ENCODE data around the gene NAV2.
A peak's percentile ranks its signal among the peaks of the same experiment; 100 is the strongest.

Gene NAV2

GRCh38 chr11:19718951-19719350 is 6.3 kb downstream of the NAV2 start:
- no peak for DNase-seq

GRCh38 chr11:19719960-19720359 is 7.3 kb downstream of the NAV2 start:
- no peak for DNase-seq

DNA sequence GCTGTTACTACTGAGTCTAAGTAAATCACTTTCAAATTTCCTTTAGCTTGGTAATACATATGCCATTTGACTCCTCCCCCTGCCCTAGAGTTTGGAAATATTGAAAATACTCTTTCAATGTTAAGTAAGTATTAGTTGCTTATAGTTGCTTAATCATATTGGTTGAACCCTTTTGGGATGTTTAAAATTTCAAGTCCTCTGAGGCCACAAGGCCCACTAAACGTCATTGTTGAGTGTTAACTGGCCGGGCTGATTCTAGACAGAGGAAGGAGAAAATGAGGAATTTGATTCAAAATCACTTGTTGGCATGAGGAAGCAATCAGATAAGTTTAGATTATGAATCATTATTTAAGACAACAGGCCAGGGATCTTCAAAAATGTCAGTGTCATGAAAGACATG is 8.5 kb downstream of the NAV2 start:
- no peak for DNase-seq

DNA sequence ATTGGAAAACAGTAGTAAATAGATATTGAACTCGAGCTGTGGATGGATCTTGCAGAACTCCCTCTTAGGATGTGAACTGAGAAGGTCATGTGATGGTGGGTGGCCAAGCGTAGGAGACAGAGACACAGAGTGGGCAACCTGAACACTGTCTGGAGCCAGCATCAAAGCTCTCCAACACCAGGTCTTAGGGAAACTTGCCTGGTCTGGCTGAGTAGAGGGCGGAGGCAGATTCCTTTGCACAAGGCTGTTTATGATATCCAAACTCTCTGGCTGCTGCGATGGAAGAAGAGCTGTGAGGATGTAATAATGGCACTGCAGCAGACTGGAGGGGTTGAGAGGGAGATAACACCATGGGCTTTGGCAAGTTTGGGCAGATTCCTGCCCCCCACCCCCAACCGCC is 10.1 kb downstream of the NAV2 start:
- no peak for DNase-seq

DNA sequence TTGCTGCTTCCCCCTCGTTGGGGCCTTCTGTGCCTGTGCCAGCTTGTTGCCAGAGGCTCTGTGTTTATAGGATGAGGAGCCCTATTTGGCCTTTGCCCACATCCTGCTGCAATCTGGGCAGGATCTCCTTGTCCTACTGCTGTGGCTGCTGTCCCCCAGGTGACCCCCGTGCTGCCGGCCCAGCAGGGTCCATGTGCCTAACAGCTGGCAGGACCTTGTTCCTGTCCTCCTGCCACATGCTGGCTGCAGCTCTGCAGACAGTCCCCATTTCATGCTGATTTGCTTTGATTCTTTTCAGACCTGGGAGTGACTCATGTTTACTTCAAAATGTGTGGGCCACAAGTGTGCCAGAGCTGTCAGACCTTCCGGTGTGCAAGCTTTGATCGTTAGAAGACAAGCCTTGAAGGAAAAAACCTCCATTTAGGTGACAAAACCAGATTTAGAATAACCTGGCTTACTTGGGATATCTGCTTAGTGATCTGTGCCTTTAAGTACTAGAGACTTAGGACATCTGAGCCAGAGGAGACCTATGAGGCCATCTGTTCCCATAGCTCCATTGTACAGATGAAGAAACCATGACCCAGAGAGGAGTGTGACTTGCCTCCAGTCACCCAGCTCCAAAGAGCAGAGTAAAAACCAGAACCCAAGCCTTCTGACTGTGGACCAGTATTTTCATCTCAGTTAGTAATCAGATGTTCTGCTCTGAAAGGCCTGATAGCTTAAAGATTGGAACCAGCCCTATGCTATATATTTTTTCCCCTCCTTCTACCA is 11.1 kb downstream of the NAV2 start:
- no peak for DNase-seq

DNA sequence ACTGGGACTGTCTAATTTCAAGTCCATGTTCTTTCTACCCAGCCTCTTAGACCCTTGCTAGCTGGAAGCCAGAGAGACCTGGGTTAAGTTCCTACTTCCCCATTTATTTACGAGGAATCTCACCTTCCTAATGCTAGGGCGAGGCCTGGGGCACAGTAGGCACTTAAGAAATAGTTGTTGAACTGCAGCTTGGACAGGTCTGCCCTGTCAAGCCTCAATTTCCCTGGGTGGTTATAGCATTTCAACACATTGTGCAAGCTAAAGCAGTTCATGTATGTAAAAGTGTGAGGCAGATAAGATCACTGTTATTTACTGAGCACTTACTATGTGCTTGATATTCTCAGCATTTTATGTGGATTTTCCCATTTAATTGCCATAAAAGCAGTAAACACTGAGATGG is 12.1 kb downstream of the NAV2 start:
- no peak for DNase-seq

GRCh38 chr11:19725379-19726079 is 12.9 kb downstream of the NAV2 start:
- DNase-seq: no peak

DNA sequence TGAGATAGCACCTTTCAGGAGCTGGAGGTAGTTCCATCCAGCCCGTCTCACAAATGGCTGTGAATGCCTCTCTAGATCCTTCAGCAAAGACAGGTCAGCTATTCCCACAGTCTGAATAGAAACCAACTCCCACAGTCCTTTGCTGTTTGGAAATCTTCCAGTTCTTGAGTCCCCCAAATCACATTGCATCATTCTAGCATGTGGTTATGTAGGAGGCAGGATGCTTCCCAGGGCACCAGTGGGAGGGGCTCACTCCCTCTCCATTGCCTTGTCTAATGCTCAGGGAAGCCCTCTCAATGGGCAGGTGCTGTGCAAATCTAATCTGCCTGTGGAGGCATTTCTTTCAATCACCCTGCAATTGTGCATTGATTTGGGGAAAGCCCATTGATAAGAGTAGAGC is 14.6 kb downstream of the NAV2 start:
- DNase-seq: no peak

GRCh38 chr11:19728436-19728835 is 15.8 kb downstream of the NAV2 start:
- no peak for DNase-seq

GRCh38 chr11:19729141-19729540 is 16.5 kb downstream of the NAV2 start:
- DNase-seq: no peak

DNA sequence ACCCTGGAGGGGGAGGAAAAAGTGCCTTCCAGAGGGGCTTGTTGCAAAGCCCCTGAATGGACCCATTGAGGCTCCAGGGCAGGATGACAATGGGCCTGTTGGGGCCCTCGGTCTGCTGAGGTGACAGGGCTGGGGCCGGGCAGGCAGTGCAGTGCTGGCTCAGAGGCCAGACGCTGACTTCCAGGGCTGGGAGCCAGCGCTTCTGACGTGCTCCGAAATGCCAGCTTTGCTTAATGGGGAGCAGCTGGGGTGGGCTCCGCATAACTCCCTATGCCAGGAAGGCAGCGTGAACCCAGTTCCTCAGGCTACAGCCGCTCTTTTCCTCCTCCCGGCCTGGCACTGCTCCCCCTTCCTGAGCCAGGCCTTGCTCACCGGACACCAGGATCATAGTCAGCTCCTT is 17.7 kb downstream of the NAV2 start:
- no peak for DNase-seq

- DNase-seq: no peak
Measured at GRCh38 chr11:19734171-19734570, 21.5 kb downstream of the NAV2 start.

- no peak for DNase-seq
Measured at GRCh38 chr11:19735157-19735908, 22.7 kb downstream of the NAV2 start.

DNA sequence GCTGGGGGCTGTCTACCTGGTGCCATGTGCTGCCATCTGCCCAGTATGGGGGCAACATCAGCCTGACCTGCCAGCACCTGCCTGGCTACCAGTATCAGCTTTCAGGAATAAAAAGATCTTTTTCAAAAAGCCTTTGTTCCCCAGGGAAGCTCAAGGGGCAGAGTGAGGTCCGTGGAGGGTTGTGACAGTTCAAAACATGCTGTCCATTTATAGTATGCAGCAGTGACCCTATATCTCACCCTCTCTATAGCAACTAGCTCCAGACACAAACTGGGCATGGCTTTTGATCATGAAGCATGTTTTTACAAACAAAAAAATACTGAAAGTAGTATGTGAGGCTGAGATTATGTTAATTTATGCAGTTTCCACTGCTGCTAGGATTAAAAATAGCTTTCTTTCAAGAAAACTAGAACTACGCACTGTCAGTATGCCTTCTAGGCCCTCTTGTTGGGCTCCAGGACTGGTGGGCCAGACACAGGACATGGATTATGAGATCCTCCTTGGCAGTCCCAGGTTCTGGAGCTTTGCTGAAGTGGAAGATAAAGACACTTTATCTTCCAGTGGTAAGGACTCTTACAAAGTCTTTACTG is 23.4 kb downstream of the NAV2 start:
- DNase-seq: no peak

DNA sequence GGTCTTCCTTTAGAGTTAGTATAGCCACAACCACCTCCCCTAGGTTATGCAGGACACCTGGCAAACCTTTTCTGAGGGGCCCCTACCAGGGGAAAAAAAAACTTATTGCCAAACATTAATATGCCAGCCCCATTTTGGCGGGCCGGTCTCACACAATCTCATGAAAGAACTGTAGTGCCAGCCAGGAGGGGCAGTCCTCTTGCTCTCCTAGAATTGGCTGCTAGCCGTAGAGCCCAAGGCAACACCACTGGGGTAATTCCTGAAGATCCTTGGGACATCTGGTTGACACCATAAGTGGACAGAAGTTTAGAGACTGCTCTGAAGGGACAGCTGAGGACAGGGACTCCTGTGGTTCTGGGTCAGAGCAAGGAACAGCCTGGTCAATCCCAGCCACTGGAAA is 24.2 kb downstream of the NAV2 start:
- DNase-seq: no peak

GRCh38 chr11:19737575-19737974 is 24.9 kb downstream of the NAV2 start:
- no peak for DNase-seq

DNA sequence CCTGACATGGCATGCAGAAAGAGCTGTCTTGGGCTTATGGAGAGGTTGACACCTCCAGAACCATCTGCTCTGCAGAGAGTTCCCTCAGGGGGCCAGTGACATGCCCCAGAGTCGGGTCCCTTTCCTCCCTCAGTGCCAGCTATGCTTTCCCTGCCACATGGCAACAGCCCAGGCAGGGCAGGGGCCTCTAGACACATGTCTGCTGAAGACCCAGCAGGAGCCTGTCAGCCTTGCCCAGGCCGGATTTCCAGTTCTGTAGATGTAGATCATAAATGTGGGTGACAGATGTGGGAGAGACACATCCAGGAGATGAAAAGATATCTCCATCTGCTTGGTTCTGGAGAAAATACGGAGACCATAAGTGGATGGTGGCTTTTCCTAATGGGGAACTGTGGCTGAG is 25.5 kb downstream of the NAV2 start:
- no peak for DNase-seq

DNA sequence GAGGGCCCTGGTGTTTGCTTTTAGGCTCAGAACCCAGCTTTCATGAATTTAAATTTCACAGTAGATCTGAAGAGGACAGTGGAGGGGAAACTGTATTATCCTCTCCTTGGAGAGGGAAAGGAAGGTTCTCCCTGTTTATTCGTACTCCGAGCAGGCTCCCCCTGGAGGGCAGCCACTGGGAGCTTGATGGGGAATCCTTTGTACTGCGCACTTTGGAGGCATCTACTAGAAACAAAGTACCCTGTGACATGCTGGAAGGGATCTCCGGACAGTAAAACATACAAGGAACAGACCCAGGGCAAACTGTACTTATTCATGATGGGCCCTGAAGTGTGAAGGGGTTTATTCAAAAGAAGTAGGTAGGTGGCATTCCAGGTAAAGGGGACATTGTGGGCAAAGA is 27.2 kb downstream of the NAV2 start:
- no peak for DNase-seq

DNA sequence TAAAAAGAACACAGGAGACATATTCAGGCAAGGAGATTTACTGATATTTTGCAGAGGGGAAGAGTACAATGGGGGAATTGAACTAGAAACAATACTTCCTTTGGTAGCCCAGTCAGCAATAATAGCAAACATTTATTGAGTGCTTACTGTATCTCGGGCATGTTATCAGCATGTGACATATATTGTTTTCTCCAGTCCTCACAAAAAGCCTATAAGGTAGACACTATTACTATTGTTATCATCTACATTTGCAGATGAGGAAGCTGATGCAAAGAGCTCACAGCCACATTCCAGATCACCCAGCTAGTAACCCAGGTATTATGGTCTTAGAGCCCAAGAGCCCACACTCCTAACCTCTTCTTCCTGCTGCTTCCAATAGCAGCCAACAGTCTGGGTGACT is 27.9 kb downstream of the NAV2 start:
- no peak for DNase-seq

GRCh38 chr11:19742588-19743292 is 30.1 kb downstream of the NAV2 start:
- peak; percentile 55 for DNase-seq

GRCh38 chr11:19743622-19744021 is 31.0 kb downstream of the NAV2 start:
- no peak for DNase-seq

- DNase-seq: no peak
Measured at GRCh38 chr11:19744130-19744529, 31.5 kb downstream of the NAV2 start.

GRCh38 chr11:19746086-19746485 is 33.4 kb downstream of the NAV2 start:
- DNase-seq: no peak
